OCI-LY3 (cell line): ENCODE data around the gene TBC1D16.

Source experiments
- H2AFZ ChIP-seq: fragments of 200-600, 300-600 bp; shearing (Covaris generic); 2 replicates; pipeline ENCODE4 v1.6.0; 2014; ENCODE audit warnings: antibody characterized with exemption, low read depth, low read length
- H3K27ac ChIP-seq: fragments of 200-600, 300-600 bp; sonication (generic); 2 replicates; pipeline ENCODE4 v1.5.1; 2014; ENCODE audit warnings: mild to moderate bottlenecking, low read length, moderate library complexity, mixed read lengths
- H3K27me3 ChIP-seq: fragments of 200-600, 300-600 bp; sonication (generic); 2 replicates; pipeline ENCODE4 v1.6.1; 2014; ENCODE audit warnings: low read depth, low read length, mixed read lengths
- H3K36me3 ChIP-seq: fragments of 200-600, 300-600 bp; sonication (generic); replicated peaks from 2 replicates; pipeline ENCODE3; 2014; ENCODE audit warnings: low read depth, low read length, mixed read lengths
- H3K4me1 ChIP-seq: fragments of 300-600, 200-600 bp; sonication (generic); 2 replicates; pipeline ENCODE4 v1.6.1; 2014; ENCODE audit warnings: low read length, mixed read lengths
- H3K4me2 ChIP-seq: fragments of 200-600, 300-600 bp; sonication (generic); 2 replicates; pipeline ENCODE4 v1.6.1; 2014; ENCODE audit warnings: low read length, mixed read lengths
- H3K4me3 ChIP-seq: fragments of 300-600, 200-600 bp; sonication (generic); 2 replicates; pipeline ENCODE4 v1.5.1; 2014; ENCODE audit warnings: antibody characterized with exemption, mild to moderate bottlenecking, low read length, moderate library complexity
- H3K79me2 ChIP-seq: fragments of 300-600, 200-600 bp; shearing (Covaris generic); 2 replicates; pipeline ENCODE4 v1.6.1; 2014; ENCODE audit warnings: mild to moderate bottlenecking, low read length, mixed read lengths
- H3K9ac ChIP-seq: fragments of 300-600, 200-600 bp; shearing (Covaris generic); 2 replicates; pipeline ENCODE4 v1.6.0; 2014; ENCODE audit warnings: mild to moderate bottlenecking, low read length, moderate library complexity
- H3K9me3 ChIP-seq: fragments of 200-600, 300-600 bp; shearing (Covaris generic); 2 replicates; pipeline ENCODE4 v1.6.1; 2014; ENCODE audit warnings: low read length, mixed read lengths; ENCODE audit not compliant: insufficient read depth
- H4K20me1 ChIP-seq: fragments of 200-600, 300-600 bp; sonication (generic); 2 replicates; pipeline ENCODE4 v1.6.1; 2016; ENCODE audit warnings: low read length, mixed read lengths; ENCODE audit not compliant: insufficient read depth
- CTCF ChIP-seq: fragments of 200-600, 300-600 bp; sonication (generic); IDR thresholded peaks from 2 replicates; pipeline ENCODE4 v1.5.1; 2014; ENCODE audit warnings: antibody characterized with exemption, low read length, low read depth
- EZH2phosphoT487 ChIP-seq: fragments of 200-600 bp; shearing (Covaris generic); IDR thresholded peaks from 2 replicates; pipeline ENCODE4 v1.6.1; 2018; ENCODE audit warnings: antibody characterized with exemption, mixed run types, low read depth

The TBC1D16 gene

GRCh38 chr17:80000136-80000535, 35.5 kb downstream of the TBC1D16 start:
- Histone ChIP-seq H3K36me3 (peaks cover 4% of the 10 kb centered on the region), H3K4me1 (peaks cover 13% of the 10 kb centered on the region), H4K20me1 (no peaks in the 10 kb centered on the region), H3K27me3 (no peaks in the 10 kb centered on the region), H3K27ac (no peak overlapping the region), H3K79me2 (no peaks in the 10 kb centered on the region), H2AFZ (no peak overlapping the region), H3K4me2 (no peak overlapping the region), H3K9ac (no peak overlapping the region), H3K9me3 (no peaks in the 10 kb centered on the region), H3K4me3 (no peak overlapping the region)
- no peak for TF ChIP-seq EZH2phosphoT487
- no peak for TF ChIP-seq CTCF

GRCh38 chr17:79997011-79997660, 38.5 kb downstream of the TBC1D16 start:
- Histone ChIP-seq H3K4me2 (peak overlapping the region; percentile 44), H3K79me2 (no peaks in the 10 kb centered on the region), H3K27ac (peak overlapping the region; percentile 34), H3K36me3 (peaks cover 4% of the 10 kb centered on the region), H3K27me3 (no peaks in the 10 kb centered on the region), H3K4me1 (peaks cover 38% of the 10 kb centered on the region), H2AFZ (peak overlapping the region; percentile 68), H4K20me1 (no peaks in the 10 kb centered on the region), H3K9ac (no peak overlapping the region), H3K9me3 (no peaks in the 10 kb centered on the region), H3K4me3 (no peak overlapping the region)
- no peak for TF ChIP-seq EZH2phosphoT487
- TF ChIP-seq CTCF, result no peak

- H3K27ac ChIP-seq, result no peak overlapping the region
- H3K4me1 ChIP-seq, result peaks cover 44% of the 10 kb centered on the region
- no peaks in the 10 kb centered on the region for H3K27me3 ChIP-seq
- H3K79me2 ChIP-seq, result no peaks in the 10 kb centered on the region
- H3K9me3 ChIP-seq, result no peaks in the 10 kb centered on the region
- no peak overlapping the region for H3K9ac ChIP-seq
- no peaks in the 10 kb centered on the region for H4K20me1 ChIP-seq
- no peak overlapping the region for H3K4me2 ChIP-seq
- H3K4me3 ChIP-seq, result no peak overlapping the region
- H3K36me3 ChIP-seq, result peaks cover 4% of the 10 kb centered on the region
- no peak for TF ChIP-seq EZH2phosphoT487
- TF ChIP-seq CTCF, result no peak
- no peak overlapping the region for H2AFZ ChIP-seq
These were observed 39.4 kb downstream of the TBC1D16 start for GRCh38 chr17:79996291-79996690.

- Histone ChIP-seq H3K9ac (no peak overlapping the region), H3K4me3 (no peak overlapping the region), H4K20me1 (no peaks in the 10 kb centered on the region), H3K9me3 (no peaks in the 10 kb centered on the region), H3K36me3 (peaks cover 4% of the 10 kb centered on the region), H3K79me2 (no peaks in the 10 kb centered on the region), H3K4me2 (no peak overlapping the region), H3K27me3 (no peaks in the 10 kb centered on the region; the same call in 1 of the 2 replicates), H3K4me1 (peaks cover 48% of the 10 kb centered on the region), H3K27ac (no peak overlapping the region), H2AFZ (no peak overlapping the region)
- TF ChIP-seq CTCF (no peak), EZH2phosphoT487 (no peak)
These were observed 40.0 kb downstream of the TBC1D16 start for GRCh38 chr17:79995696-79996095.
